HFF-Myc (cell line): ENCODE data around the gene CD47.
A peak's percentile ranks its signal among the peaks of the same experiment; 100 is the strongest.

Experiments
- DNase-seq: peaks from one replicate; pipeline ENCODE4 v3.0.0-alpha.2; 2011; ENCODE audit warnings: low read depth; ENCODE audit errors: extremely low read depth
- H3K4me3 ChIP-seq: replicated peaks from 2 replicates; pipeline ENCODE4 v1.5.1; 2011; ENCODE audit warnings: low read depth, mild to moderate bottlenecking, control low read depth, low read length
- CTCF ChIP-seq: IDR thresholded peaks from 2 replicates; pipeline ENCODE4 v1.5.1; 2012; ENCODE audit warnings: mild to moderate bottlenecking, low read depth, low read length, control low read depth; ENCODE audit errors: missing control alignments

The CD47 gene

GRCh38 chr3:108090701-108091497 lies at the start of gene CD47:
Gene CD47 (minus strand): TSS chr3:108091031. CDS start chr3:108090908, 123 bp downstream.
- TF ChIP-seq CTCF, result no peak
- peak within 1 kb of the TSS; percentile 90 for H3K4me3 ChIP-seq
- DNase-seq, result peak; percentile 30

- H3K4me3 ChIP-seq, result no peak overlapping the region
- no peak for TF ChIP-seq CTCF
- DNase-seq, result no peak
Measured at GRCh38 chr3:108137460-108137814, 46.6 kb upstream of the CD47 start.

- DNase-seq, result no peak
Measured at GRCh38 chr3:108136561-108137459, 46.0 kb upstream of the CD47 start.

GRCh38 chr3:108134555-108134880 lies 43.7 kb upstream of the CD47 start:
- no peak for DNase-seq
- H3K4me3 ChIP-seq, result no peak overlapping the region

More at GRCh38 chr3:108136561-108137459, 46.0 kb upstream of the CD47 start:
- TF ChIP-seq CTCF, result no peak
- no peak overlapping the region for H3K4me3 ChIP-seq

GRCh38 chr3:108133858-108134554 lies 43.2 kb upstream of the CD47 start:
- no peak overlapping the region for H3K4me3 ChIP-seq
- no peak for DNase-seq
- no peak for TF ChIP-seq CTCF

More at GRCh38 chr3:108134555-108134880, 43.7 kb upstream of the CD47 start:
- no peak for TF ChIP-seq CTCF

- TF ChIP-seq CTCF, result no peak
- no peak overlapping the region for H3K4me3 ChIP-seq
- DNase-seq, result no peak
Measured at GRCh38 chr3:108133048-108133369, 42.2 kb upstream of the CD47 start.
